Stimulated activated CD8-positive, alpha-beta memory T cell treated with anti-CD3 and anti-CD28 coated beads, Interleukin-12 subunit alpha, Interleukin-12 subunit beta, amount 100 ng/mL, for 24 hours (primary cell): Measurements from ENCODE around the gene TFG.

Experiments
- DNase-seq: peaks from one replicate; pipeline ENCODE4 v3.0.0-alpha.2; 2020; ENCODE audit errors: extremely low read depth

TFG gene

DNA sequence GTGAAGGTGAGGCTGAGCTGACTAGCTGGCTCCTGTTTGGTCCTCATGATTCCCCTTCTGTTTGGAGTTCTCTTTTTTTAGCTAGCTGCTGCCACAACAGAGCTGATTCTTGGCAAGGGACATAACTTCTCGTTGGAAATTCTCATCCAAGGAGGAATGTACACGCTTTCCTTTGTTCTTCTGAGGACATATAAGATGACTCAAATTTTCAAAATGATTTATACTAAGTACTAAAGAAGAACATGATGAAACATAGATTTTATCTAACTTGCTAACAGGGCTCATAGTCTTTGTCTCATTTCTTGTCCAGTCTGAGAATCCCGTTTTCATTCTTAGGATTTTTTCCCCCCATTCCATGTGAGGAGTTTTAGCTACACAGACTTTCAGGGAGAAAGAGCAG, 2.9 kb upstream of the TFG start:
- no peak for DNase-seq

DNA sequence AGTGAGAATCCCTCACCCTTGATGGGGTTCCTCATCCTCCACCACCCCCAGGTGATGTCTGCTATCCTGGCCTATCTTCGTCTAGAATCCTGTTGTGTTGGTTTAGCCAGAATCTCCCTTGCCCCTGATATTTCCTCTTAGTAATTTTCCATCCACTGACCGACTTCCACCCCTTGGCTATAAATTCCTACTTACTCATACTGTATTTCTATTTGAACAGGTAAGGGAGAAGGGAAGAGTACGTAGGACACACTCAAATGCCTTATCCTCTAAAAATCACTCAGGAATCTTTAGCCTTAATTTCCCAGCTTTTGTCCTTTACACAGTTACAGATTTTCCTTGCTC, 678 bp upstream of the TFG start:
- DNase-seq = no peak

DNA sequence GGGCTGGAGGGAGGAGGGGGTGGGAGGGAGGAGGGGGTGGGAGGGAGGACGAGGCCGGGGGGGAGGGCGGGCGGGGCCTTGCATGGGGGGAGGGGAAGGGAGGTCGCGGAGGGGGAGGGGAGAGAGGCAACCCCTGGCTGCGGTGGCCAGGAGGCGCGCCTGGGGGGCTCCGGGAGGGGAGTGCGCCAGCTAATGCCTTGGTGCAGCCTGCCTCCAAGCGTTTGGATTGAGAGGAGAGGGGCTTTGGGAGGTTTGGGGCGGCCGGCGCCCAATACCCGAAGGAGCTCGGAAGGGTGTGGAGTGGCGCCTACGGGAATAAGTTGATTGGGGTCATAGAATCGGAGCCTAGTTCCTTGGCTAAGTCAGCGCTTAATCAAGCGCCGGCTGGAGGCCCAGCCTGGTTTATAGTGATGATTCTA, 557 bp downstream of the TFG start:
- no peak for DNase-seq

DNA sequence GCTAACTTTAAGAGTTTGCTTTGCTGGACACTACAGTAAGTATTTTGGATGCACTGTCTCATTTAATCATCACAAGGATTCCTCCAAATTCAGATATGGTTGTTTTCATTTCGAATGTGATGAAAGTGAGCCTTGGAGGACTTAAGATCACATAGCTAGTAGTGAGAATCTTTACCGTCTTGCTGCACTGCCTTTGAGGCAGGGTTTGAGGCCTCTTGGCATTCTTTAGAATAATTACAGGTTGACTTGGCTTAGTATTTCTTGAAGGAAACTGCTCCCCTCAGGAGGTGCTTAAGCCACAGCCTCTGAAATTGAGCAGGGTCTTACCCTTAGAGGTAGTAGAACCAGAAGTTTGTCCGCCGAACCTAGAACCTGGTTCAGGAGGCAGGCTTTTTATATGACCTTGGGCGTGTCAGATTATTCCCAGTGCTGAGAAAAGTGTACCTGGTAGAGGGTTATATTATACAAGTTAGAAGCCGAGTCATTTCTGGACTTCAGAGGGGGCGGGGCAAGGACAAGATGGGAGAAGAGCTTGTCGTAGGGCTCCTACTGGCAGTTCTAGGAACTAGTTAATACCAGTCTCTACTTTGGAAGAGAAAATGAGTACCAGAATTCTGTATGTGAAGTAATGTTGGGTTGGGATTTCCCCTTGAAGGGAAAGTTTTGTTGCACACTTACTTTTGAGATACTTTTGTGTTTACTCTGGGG, 1.1 kb downstream of the TFG start:
- peak; percentile 35 for DNase-seq

GRCh38 chr3:100715176-100715575, 5.9 kb downstream of the TFG start:
- DNase-seq = no peak

- no peak for DNase-seq
Measured at GRCh38 chr3:100717063-100717462, 7.8 kb downstream of the TFG start.

GRCh38 chr3:100717637-100718487, 8.6 kb downstream of the TFG start:
- no peak for DNase-seq

DNA sequence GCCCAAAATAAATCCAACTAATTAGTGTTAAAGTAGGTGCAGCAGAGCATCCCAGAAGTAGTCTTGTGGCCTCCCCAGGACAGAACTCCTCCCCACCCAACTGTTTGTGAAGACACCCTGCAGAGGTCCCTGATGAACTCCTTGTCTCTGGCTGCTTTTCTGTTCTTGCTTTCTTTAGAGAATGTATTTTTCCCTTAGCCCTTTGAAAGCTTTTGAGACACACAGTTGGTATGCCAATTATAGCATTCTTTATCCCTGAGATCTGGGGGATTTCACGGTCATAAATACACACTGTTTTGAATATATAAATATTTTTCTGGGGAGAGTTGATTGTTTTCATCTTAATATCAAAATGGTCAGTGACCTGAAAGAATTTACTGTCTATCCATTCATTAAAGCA, 9.8 kb downstream of the TFG start:
- DNase-seq = no peak

DNA sequence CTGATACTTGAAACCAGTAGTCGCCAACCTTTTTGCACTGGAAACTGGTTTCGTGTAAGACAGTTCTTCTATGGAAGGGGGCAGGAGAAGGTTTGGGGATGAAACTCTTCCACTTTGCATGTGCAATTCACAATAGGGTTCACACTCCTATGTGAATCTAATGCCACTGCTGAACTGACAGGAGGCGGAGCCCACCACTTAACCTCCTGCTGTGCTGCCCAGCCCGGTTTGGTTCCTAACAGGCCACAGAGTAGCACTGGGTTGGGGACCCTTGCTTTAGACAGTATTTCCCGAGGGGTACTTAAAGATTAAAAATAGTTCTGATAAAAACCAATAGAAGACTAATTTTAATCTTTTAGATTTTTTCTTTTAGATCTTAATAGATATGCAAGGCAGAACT, 11.1 kb downstream of the TFG start:
- no peak for DNase-seq

DNA sequence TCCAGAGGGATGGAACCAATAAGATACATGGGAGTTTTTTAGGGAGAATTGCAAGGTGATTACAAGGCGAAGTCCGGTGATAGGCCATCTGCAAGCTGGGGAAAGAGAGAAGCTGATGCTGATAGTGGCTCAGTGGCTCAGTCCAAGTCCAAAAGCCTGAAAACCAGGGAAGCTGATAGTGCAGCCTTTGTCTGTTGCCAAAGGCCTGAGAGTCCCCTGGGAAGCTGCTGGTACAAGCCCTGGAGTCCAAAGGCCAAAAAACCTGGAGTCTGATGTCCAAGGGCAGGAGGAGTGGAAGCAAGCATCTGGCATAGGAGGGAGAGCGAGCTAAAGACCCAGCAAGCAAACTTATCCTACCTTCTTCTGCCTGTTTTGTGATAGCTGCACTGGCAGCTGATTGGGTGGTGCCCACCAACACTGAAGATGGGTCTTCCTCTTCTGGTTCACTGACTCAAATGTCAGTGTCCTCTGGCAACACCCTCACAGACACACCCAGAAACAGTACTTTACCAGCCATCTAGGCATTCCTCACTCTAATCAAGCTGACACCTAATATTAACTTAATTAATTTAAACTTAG, 16.7 kb downstream of the TFG start:
- no peak for DNase-seq

- no peak for DNase-seq
Measured at GRCh38 chr3:100726706-100727105, 17.4 kb downstream of the TFG start.

- no peak for DNase-seq
Measured at GRCh38 chr3:100730524-100730923, 21.2 kb downstream of the TFG start.

- DNase-seq = no peak
Measured at GRCh38 chr3:100732435-100732834, 23.1 kb downstream of the TFG start.

- no peak for DNase-seq
Measured at GRCh38 chr3:100737334-100737733, 28.0 kb downstream of the TFG start.

DNA sequence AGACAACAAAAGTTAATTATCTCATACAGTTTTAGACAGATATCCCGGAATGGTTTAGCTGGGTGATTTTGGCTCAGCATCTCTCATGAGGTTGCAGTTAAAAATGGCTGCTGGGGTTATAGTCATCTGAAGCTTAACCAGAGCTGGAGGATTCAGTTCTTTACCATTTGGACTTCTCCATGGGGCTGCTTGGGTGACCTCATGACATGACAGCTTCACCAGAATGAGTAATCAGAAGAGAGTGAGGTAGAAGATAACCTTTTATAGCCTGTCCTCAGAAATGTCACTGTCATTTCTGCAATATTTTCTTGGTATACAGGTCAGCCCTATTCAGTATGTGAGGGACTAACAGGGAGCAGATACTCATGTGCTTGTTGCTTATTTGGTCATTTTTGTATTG, 30.9 kb downstream of the TFG start:
- no peak for DNase-seq

DNA sequence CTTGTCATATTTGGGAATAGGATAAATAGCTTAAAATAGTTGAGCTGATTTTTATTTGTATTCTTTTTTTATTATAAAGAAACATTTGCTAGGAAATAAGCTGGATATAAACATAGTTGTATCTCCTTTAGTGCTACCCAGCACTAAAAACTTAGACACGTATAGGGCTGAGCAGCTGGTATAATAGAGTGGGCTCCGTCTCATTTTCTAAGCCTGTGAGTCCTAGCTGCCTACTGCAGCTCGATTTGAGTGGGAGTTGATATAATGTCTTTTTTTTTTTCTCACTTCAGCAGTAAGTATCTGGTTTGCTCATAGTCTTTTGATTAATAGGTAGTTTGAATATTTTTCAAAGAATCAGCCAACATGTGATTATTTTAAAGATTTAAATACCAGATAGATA, 34.2 kb downstream of the TFG start:
- no peak for DNase-seq

DNA sequence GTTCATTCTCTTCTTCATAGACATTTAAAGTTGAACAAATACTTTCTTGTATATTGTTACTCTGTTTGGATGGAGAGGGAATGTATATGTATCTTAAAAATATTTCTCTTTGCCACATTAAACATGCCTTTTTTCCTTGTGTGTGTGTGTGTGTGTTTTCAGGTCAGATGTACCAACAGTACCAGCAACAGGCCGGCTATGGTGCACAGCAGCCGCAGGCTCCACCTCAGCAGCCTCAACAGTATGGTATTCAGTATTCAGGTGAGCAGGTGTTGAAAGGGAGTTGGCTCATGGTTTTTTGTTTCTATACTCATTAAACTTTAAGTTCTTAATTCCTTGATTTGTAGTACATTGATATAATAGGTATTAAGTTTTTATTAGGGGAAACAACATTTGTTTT, 35.4 kb downstream of the TFG start:
- DNase-seq = no peak

- no peak for DNase-seq
Measured at GRCh38 chr3:100745617-100746016, 36.3 kb downstream of the TFG start.

DNA sequence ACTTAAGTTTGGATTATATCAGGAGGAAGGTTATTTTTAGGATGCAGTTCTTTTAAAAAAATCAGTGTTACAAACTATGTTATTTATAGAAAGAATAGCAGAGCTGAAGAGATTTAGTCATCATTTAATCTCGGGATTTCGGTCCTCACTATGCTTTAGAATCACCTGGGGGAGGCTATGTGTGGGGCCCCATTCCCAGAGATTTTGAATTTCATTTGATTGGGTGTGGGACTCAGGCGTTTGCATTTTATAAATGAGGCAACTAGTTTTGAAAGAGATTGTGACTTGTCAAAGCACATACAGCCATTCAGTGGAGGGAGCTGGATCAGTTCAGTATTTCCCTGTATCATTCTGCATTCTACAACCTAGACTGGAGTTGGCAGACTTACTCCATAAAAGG, 36.8 kb downstream of the TFG start:
- no peak for DNase-seq

GRCh38 chr3:100748220-100748619, 38.9 kb downstream of the TFG start:
- no peak for DNase-seq

GRCh38 chr3:100748967-100749366, 39.7 kb downstream of the TFG start:
- no peak for DNase-seq

DNA sequence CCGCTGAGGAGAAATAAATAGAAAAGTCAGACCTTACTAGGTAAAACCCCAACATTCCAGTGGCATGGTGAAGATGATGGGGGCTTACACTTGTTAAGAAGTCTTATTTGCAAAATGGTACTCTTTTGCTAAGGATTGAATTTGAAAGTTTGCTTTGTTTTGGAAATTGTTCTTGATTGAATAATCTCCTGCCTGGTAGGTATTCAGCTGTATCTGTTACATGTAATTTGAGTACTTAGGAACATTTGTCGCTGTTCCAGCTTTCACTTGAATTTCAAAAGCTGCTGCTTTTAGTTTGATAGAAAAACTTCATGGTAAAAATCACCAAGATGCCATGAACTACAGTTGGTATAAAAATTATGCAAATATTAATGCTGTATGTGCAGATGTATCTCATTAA, 44.6 kb downstream of the TFG start:
- no peak for DNase-seq
